HG03108 (cell line): ENCODE results near the gene GPRC6A.

ENCODE experiments used
- ATAC-seq: cut with Tn5 transposase; IDR thresholded peaks from one replicate; pipeline ENCODE4 v1.9.1; 2021; ENCODE audit warnings: moderate library complexity; ENCODE audit not compliant: unreplicated experiment

Gene GPRC6A

DNA sequence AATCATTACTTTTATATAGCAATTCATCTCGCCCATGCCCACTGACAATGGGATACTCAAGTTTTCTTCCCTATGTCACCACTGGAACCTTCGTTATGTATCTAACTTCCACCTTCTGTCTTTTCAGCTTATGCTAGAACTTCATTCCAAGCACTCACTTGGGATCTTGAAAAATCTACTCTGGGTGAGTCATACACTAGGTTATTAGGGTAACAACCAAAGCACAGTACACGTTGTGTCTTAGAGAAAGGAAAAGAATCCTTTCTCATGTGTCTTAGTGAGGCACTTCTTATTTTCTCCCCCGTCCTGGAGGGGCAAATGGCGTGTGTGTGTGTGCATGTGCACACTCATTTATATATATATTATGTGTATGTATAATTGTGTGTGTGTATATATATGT lies 45.0 kb downstream of the GPRC6A start:
- no peak for ATAC-seq

DNA sequence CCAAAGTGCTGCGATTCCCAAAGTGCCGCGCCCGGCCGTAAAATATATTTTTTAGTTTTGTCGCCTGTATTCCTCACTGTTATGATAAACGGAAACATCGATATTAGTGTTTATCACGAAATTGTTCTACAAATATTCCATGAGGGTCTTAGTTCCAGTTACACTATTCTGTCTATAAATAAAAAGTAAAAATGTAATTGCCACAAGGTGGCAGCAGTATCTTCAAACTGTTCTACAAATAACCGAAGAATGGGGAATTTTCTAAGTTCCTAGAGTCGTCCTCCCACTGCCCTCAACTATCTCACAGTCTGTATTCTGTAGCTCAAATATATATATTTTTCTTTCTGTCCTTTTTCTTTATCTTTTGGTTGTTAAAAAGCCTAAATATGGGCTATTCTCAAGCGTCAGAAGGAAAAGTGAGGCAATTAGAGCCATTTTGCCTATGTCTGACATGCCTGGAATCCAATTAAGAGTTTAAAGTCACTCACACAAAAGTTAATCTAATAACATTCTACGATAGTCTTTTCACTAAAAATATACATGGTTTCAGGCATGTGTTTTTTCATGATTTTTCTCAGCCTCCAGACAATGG lies 49.2 kb downstream of the GPRC6A start:
- ATAC-seq: no peak

DNA sequence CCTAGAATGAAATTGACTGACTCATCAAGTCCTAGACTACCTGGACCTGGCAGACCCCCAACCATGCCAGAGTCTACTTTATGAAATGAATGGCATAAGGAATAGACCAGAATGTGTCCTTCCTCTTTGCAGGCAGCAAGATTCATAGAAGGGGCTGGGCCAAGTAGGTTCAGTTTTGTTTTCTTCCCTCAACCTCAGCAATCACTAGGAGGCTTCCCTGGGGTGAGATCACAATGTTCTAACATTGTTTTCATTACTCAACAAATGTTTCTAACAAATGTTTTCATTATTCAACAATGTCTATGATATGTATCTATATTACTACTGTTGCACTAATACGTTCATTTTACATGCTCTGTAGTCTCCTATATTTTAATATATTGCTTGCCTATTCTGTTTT lies 55.0 kb downstream of the GPRC6A start:
- ATAC-seq: no peak

DNA sequence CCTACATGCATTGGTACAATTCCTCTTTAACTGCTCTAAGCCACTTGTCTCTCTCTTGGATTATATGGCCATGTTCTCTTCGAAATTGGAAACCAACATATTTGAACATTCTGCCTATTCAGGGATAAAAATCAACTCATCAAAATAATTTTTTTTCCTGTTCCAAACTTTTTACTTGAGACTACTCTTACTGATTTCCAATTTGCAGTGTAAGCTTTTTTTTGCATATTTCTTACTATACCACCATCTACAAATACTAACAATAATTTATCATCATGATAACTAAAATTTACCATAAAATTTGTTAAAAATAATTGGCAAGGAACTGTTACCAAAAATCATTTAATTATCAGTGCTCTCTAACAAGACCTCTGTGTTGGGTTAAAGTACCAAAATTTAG lies 56.4 kb downstream of the GPRC6A start:
- ATAC-seq: no peak

DNA sequence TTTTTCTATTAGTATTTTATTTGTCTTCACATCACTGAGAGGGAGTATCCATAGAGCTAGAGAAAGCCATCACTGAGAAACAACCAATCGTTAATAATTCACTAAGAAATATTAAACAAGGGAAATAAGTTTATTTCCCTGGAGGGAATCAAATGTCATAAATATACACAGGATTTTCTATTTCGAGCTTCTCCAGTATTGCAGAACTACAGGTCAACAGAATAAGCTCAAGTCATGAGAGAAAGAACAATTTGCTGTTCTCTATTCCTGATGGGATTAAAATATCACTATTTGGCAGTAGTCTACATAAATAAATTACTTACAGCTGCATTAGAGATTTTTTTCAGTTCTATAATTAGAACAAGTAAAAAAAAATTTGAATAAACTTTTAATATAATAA lies 61.2 kb downstream of the GPRC6A start:
- ATAC-seq: no peak

DNA sequence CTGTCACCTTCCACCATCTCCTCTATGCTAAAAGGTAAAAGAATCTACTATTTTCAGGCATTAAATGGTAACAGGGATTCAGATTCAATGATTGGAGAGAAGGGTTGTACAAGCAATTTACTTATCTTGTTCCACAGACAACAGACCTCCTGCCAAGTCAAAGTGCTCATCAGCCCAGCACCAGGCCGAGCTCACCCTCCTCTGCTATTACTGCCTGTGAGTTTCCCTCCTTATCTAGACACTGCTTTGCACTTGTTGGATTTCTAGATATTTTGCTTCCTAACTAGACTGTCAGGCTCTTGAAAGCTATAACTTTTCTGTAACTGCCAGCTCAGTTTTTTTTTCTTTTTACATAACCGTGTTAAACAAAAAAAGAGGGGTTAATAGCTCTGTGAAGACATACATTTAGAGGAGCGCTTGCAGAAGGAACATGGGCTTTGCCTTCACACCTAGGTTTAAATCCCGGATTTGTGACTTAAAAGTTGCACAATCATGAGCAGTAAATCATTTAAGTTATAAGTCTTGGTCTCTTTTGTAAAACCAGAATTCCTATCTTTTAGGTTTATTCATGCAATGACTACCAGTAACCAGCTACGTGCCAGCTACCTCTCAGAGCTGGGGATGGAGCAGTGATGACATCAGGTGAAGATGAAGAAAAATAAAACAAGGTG lies 62.2 kb downstream of the GPRC6A start:
- ATAC-seq: no peak

DNA sequence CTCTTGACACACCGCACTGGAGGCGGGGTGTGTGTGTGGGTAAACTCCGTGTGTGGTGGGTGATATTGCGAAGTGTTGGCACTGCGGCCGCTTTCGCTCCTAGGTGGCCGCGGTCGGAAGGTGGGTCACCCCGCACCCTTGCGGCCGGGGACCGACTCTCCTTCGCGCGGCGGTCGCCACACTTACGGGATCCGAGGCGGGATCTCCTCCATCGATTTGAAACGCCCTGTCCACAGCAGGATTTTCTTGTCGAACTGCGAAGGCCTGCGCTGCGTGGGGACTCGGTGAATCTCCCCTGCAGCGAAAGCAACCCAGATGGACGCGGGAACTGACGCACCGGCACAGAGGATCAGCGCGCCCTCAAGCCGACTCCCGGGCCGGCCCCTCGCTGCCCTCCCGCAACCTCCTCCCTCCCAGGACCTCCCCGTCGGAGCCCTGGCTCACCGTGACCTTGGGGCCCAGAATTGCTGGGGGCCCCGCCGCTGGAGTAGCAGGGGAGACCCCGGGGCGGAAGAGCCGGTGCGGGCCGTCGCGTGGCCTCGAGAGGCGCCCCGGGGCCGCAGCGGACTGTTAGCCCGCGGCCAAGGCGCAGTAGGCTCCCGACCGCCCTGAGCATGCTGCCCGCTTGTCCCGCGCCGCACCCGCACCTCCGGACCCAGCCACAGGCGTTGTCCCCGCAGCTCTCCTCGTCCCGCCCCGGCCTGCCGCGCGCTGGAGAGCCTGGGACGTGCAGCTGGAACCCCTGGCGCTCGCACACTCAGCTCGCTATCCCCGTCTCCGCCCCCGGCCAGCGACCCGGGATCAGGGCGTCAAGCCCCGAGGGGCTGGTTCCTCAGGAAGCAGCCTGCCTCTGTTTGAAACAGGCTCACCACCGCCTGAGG lies 63.7 kb downstream of the GPRC6A start, which contains the start of gene FAM162B:
TSS of gene FAM162B (minus strand) at position 759 of the 881 bp plus-strand sequence. CDS start at position 616, 143 bp downstream.
- no peak for ATAC-seq

DNA sequence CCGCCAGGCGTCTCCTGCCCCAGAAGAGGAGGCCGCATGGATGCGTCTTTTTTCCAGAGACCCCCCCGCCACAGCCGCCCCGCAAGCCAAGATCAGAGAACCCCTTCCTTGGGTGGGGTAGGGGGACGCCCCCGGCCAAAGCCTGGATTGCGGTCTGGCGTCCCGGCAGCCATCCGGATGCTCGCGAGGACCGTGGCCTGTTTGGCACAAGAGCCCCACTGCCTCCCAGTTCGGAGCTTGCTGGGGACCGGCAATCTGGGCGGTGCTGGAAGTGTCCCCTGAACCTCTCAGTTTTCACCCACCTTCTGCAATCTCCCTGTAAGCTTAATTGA lies 64.3 kb downstream of the GPRC6A start:
- ATAC-seq: no peak

DNA sequence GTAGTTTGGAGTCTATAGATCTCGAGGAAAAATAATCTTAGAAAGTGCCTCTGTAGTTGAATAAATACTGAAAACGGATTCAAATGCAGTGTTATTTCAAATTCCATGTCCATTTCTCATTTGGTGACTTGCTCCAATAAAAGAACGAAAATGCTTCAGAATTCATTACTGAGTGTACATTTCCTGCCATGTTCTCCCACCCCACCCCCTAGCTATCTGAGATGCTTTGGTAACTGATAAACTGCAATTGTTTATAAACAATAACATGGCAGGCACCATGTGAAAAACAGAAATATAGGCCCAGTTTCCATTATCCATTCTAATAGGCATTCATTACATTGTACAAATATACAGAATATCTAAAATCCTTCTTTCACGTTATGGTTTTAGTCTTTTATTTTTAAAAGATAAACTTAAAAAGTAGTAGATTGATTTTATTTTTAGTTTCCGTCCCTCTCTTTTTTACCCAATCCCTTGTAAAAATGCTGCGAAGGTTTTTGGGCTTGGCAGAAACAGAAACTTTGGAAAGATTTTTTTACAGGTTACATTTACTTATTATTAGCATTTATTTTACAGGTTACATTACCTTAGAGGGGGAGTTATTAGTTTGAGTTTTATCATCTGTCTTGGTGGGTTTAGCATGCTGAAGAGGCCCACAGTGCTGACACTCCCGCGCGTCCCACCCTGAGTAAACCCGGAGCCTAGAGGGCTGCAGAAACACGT lies 64.8 kb downstream of the GPRC6A start:
- ATAC-seq: no peak

DNA sequence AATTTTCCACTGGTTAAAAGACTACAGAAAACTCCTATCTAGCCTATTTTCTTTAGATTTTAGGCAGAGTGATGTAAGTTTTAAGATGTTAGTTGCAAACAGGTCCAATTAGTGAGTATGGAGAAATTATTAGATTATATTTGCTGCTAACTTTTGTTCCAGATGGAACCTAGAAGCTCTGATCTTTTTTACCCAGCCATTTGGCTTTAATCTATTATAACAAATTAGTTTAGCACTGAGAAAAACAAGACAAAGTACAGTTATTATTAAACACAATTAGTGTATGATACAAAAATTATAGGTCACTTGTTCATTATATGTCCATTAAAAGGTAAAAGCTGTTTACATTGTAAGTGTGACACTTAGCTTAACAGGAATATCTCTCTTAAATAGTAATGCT lies 65.8 kb downstream of the GPRC6A start:
- ATAC-seq: no peak

DNA sequence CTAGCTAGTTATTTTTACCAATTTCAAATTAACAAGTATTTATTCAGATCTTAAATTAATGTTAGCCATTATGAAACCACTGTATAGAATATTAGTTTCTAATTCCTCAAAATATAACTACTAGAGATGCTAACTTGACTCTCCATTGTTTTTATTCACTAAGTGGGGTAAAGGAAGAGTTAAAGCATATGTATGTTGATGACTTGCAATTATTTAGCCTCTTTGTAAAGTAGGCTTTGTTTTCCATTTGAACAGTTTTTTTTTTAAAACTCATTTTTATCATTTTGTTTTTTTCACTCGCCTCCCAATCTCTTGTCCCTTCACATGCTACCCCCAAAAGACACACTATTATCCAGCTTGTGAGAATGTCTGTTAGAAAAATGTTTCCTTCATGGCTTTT lies 66.6 kb downstream of the GPRC6A start:
- no peak for ATAC-seq

DNA sequence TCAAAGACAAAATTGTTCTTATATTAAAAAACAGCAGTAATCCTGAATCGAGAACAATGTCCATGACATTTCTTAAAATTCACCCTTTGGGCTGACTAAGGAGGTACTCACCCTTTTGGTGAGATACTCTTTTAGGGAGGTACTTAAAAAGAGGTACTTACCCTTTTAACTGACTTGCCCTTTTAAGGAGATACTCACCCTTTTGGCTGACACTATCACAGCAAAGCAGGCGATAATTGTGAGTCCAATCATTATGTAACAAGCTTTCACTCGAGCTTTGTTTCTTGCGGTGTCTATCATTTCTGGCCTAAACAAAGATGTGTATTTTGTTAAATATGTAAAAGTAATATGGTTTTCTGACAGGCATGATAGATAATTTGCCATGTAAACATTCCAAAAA lies 67.1 kb downstream of the GPRC6A start:
- ATAC-seq: no peak

DNA sequence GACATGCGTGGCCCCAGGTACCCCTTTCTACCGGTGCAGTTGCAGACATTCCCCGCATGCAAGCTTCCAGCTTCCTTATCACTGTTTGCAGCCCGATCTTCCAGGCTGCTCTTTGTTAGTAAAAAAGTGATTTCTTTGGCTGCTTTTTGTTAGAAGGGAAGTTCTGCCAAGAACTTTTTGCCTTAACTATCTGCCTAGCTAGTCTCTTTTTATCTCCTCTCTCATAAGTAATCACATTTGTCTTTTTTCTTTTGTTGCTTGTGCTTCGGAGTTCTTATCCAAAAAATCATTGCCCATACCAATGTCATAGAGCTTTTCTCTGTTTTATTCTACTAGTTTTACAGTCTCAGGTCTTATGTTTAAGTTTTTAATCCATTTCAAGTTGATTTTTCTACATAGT lies 83.7 kb downstream of the GPRC6A start:
- no peak for ATAC-seq
